Measurements from ENCODE around the gene HNRNPAB.

Gene HNRNPAB

DNA sequence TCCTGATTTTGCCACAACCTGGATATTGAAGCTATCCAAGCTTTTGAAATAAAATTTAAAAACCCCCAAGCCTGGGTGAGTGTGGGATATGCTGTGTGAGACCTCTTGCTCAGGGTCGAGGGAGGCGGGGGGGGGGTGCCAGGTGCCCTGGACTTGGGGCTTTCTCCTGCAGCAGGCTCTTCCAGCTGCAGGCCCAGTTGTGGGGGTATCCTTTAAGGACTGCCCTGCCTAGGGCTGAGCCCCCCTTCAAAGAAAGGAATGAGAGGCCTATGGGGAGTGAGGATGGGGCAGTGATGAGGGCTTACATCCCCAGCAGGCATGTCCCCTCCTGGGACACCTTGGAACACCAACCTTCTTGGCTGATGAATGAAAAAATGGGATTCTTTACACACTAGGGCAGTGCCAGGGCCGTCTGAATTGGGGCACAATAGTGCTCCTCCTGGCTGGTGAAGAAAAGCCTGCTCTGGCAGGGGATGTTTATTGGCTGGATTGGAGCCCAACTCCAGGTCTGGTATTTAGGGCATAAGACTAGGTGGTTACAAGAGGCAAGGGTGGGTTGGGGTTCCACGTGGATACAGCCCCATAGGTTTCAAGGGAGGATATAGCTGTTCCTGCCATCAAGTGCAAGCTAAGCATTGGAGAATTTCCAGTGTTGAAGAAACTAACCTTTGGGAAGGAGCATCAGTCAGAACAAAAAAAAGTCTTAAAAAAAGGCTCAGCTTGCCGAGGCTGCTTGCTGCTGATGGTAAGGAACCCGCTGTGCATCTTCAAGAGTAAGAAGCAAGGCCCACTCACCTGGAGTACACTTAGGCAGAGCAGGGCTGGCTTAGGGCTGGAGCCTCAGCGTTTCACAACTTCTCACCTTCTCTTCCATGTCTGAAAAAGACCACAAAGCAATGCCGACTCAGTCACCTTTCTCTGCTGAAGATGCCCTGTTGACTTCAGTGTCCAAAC, 7.0 kb downstream of the HNRNPAB start:
- H3K36me3 Mint-ChIP-seq: peaks cover 49 to 76% of the 10 kb centered on the region in 2 donors
- no peak overlapping the region for H3K4me3 Mint-ChIP-seq
- no peaks in the 10 kb centered on the region for H3K27me3 Mint-ChIP-seq
- DNase-seq: no peak
- no peaks in the 10 kb centered on the region for H3K9me3 Mint-ChIP-seq
- ATAC-seq (replicated peaks): no peak
- H3K27ac Mint-ChIP-seq: peak overlapping the region; percentile 85
- H3K4me1 Mint-ChIP-seq: peaks cover 44 to 74% of the 10 kb centered on the region in 2 donors

DNA sequence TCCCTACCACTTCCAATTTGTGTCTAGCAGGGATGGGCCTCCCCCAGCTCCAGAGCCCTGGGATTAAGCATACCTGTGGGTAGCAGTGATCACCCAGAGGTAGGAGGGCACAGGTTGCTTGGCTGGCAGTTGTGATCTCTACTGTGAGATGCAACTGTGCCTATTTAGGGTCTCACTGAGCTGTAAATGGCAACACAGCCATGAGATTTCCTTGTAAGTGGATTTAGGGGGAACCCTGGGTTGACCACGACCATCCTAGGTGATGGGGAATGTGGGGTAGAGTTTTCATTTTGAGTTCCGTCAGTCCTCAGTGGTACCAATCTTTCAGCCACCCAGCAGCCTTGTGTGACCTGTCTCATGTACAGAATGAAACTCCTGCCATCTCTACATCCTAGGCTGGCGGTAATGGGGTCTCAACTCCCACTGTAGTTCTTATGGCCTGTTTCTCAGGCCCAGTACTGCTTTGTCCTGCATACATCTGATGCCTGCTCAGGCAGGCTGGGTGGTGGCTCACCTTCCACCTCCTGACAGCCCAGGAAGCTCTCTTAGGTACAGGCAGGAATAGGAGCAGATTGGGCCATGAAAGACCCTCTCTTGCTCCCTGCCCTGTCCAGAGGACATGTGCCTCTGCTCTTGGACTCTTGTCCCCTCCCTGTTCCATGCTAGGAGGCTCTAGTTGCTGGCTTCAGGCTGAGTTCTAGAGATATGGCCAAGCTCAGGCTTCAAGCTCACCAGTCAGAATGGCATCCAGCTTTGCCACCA, 8.1 kb downstream of the HNRNPAB start:
- H3K36me3 Mint-ChIP-seq: peaks cover 46 to 73% of the 10 kb centered on the region in 2 donors
- peak in 1 of 2 donors; percentile 6 for ATAC-seq (replicated peaks)
- DNase-seq: no peak
- no peaks in the 10 kb centered on the region for H3K9me3 Mint-ChIP-seq
- H3K4me3 Mint-ChIP-seq: no peak overlapping the region
- H3K27me3 Mint-ChIP-seq: no peaks in the 10 kb centered on the region
- peaks cover 40 to 68% of the 10 kb centered on the region in 2 donors for H3K4me1 Mint-ChIP-seq
- H3K27ac Mint-ChIP-seq: peak overlapping the region; percentile 87

DNA sequence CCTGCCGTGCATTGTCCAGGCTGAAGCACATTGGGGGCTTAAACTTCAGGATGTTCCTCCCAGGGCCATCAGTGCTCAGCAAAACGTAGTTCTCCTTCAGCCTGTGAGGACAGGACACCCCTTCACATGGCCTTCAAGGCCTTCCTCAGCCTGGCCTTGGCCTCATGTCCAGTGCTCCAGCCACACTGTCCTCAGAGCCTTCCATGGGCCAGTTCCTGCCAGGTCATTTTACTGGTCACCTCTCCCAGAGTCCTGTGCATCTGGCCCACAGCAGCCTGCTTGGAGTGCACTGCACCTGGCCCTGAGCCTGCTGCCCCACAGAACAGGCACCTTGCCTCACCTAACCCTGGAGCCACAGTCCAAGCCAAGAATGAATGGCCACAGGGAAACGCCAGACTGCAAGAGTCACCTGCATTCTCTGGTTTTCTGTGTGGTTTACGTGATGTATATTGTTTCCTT, 8.7 kb downstream of the HNRNPAB start:
- no peaks in the 10 kb centered on the region for H3K9me3 Mint-ChIP-seq
- no peaks in the 10 kb centered on the region for H3K27me3 Mint-ChIP-seq
- peak in 1 of 2 donors; percentile 6 for ATAC-seq (replicated peaks)
- DNase-seq: no peak
- peaks cover 44 to 71% of the 10 kb centered on the region in 2 donors for H3K36me3 Mint-ChIP-seq
- H3K4me3 Mint-ChIP-seq: no peak overlapping the region
- peak overlapping the region; percentile 87 for H3K27ac Mint-ChIP-seq
- H3K4me1 Mint-ChIP-seq: peaks cover 37 to 62% of the 10 kb centered on the region in 2 donors

DNA sequence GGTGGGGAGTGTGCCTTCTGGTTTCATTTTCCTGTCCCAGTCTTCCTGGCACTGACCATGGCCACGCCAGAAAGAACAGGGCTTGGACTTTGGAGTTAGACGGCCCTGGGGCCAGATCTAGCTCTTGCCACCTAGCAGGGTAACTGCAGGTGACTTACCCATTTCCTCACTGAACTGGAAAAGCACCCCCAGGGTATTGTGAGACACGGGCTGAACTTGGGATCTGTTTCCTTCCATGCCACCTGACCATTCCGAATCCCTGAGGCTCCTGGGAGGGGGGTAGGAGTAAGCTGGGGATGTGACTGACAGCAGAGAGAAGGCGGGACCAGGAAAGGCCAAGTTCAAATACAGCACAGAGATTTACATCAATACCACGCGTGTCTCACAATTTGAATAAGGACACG, 9.4 kb downstream of the HNRNPAB start:
- Mint-ChIP-seq H3K27me3 (no peaks in the 10 kb centered on the region), H3K4me3 (no peak overlapping the region), H3K4me1 (peaks cover 35 to 60% of the 10 kb centered on the region in 2 donors), H3K36me3 (peaks cover 43 to 71% of the 10 kb centered on the region in 2 donors), H3K9me3 (no peaks in the 10 kb centered on the region), H3K27ac (peak overlapping the region; percentile 87)
- no peak for ATAC-seq (replicated peaks)
- no peak for DNase-seq

DNA sequence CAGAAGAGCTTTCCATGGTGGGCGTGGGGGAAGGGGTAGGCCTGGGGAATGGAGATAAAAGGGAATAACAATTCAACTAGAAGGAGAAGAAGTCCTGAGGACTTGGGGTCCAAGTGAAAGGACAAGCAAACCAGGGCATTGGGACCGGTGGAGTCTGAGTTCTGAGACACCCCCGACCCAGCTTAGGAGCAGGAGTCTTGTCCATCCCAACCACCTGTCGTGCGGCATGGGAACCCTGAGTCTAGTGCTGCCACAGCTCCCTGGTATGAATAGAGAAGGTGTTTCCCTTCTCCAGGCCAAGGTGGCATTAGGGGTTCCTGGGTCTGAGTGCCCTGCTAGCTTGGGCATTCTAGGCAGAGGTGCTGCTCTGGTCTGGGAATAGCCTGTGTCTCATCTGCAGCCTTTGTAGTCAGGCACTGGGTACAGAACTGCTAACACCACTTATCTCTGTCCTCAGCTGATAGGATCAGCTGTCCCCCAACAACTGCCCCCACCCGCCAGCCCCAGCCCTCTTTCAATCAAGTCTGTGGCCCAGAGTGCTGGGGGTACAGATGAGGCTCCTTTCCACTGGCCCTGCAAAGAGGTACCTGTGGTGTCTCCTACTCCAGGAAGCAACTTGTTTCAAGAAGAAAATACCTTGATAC, 9.9 kb downstream of the HNRNPAB start:
- H3K4me3 Mint-ChIP-seq: no peak overlapping the region
- peaks cover 42 to 71% of the 10 kb centered on the region in 2 donors for H3K36me3 Mint-ChIP-seq
- H3K27ac Mint-ChIP-seq: peak overlapping the region; percentile 87
- ATAC-seq (replicated peaks) (no peak), DNase-seq (no peak)
- no peaks in the 10 kb centered on the region for H3K9me3 Mint-ChIP-seq
- peaks cover 32 to 55% of the 10 kb centered on the region in 2 donors for H3K4me1 Mint-ChIP-seq
- H3K27me3 Mint-ChIP-seq: no peaks in the 10 kb centered on the region

DNA sequence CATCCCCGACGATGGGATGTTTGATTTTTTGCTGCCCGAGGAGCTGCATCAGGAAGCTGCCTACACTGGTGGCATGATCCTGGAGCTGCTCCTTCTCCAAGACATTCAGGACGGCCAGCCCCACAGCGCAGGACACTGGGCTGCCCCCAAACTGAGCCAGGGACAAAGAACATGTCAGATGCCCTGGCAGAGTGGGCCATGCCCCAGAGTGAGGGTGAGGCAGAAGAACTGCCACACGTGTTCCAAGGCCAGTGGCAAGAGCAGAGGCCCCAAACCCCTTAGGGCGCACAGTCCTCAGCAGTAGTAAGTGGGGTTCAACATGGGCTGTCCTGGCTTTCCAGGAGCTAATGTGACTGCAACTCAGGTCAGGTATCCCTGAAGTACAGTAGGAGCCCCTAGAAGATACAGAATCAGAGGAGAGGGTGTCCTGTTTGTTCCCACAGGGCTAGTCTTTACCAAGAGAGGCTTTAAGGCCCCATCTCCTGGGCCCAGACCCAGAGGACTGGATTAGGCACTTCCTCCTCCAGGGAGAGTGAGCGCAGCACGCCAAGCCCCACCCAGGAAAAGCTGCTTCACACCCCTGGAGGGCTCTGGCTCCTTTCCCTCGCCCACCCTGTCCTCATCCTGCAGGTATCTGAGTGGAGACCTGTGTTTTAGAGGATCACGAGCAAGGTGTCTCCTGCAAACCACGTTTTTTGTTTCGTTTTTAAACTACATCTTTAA, 11.1 kb downstream of the HNRNPAB start:
- Mint-ChIP-seq H3K27ac (peak overlapping the region; percentile 82), H3K27me3 (no peaks in the 10 kb centered on the region), H3K4me3 (no peak overlapping the region), H3K9me3 (no peaks in the 10 kb centered on the region), H3K4me1 (peaks cover 24 to 44% of the 10 kb centered on the region in 2 donors), H3K36me3 (peaks cover 43 to 68% of the 10 kb centered on the region in 2 donors)
- ATAC-seq (replicated peaks) (no peak), DNase-seq (no peak)

DNA sequence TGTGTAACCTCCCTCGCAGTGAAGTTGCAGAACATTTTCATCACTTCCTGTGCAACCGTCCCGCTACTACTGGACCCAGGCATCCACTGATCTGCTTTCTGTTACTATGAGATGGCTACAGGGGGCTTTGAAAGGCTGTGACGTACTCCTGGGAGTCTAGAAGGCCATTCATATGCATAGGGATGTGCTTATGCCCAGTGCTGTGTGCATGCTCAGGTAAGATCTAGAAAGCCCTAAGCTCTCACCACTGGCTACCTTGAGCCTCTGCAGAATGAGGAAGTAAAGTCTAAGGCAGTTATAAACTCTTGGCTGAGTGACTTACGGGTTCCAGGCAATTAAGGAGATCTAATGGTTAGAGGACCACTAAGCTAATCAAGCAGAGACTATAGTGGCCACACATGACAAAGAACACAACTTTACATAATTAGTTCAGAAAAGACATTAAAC, 11.8 kb downstream of the HNRNPAB start:
- no peak overlapping the region for H3K4me3 Mint-ChIP-seq
- H3K27ac Mint-ChIP-seq: peak overlapping the region; percentile 15
- peaks cover 26 to 44% of the 10 kb centered on the region in 2 donors for H3K4me1 Mint-ChIP-seq
- H3K27me3 Mint-ChIP-seq: no peaks in the 10 kb centered on the region
- no peak for DNase-seq
- peaks cover 43 to 66% of the 10 kb centered on the region in 2 donors for H3K36me3 Mint-ChIP-seq
- H3K9me3 Mint-ChIP-seq: no peaks in the 10 kb centered on the region
- peak; percentile 20 to 26 for ATAC-seq (replicated peaks)

DNA sequence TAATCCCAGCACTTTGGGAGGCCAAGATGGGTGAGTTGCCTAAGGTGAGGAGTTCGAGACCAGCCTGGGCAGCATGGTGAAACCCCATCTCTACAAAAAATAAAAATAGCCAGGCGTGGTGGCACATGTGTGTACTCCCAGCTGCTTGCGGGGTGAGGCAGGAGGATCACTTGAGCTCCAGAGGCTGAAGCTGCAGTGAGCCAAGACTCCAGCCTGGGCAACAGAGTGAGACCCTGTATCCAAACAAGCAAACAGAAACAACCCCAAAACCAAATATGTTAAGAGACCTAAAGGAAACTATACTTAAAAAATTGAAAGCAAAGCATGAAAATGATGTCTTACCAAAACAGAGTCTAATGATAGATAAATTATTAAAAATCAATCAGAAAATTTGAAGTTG, 12.4 kb downstream of the HNRNPAB start:
- Mint-ChIP-seq H3K4me3 (no peak overlapping the region), H3K9me3 (no peaks in the 10 kb centered on the region), H3K36me3 (peaks cover 44 to 67% of the 10 kb centered on the region in 2 donors), H3K27me3 (no peaks in the 10 kb centered on the region), H3K27ac (peak overlapping the region; percentile 90), H3K4me1 (peaks cover 30 to 46% of the 10 kb centered on the region in 2 donors)
- no peak for ATAC-seq (replicated peaks)
- DNase-seq: no peak

DNA sequence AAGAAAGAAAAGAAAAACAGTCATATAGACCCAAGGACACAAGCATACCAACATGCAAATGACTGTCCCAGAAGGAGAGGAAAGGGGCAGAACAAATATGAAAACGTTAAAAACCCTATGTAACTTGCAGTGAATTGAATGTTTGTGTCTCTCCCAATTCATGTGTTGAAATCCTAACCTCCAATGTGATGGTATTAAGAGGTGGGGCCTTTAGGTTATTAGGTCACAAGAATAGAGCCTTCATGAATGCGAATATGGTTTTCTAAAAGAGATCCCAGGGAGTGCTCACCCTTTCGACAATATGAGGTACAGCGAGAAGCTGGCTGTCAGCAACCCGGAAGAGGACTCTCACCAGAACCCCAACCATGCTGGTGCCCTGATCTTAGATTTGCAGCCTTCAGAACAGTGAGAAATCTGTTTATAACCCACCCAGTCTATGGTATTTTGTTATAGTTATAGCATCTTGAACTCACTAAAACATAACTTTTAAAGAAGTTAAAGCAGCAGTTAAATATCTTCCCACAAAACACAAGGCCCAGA, 14.0 kb downstream of the HNRNPAB start:
- DNase-seq (no peak), ATAC-seq (replicated peaks) (no peak)
- Mint-ChIP-seq H3K4me3 (no peak overlapping the region), H3K36me3 (peaks cover 46 to 64% of the 10 kb centered on the region in 2 donors), H3K9me3 (no peaks in the 10 kb centered on the region), H3K27ac (no peak overlapping the region), H3K27me3 (no peaks in the 10 kb centered on the region), H3K4me1 (peaks cover 29 to 49% of the 10 kb centered on the region in 2 donors)

DNA sequence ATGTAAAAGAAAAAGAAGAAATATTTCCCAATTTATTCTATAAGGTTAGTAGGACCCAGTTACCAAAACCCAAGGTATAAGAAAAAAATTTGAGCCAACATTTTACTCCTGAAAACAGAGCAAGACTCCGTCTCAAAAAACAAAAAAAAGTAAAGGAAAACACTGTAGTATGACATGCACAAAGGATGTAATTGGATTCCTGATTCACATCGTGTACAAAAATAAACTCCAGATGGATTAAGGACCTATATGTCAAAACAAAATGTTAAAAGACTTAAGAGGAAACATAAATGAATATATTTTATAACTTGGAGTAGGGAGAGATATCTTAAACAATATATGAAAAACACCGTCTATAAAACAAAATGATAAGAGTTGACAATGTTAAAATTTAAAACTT, 14.5 kb downstream of the HNRNPAB start:
- H3K4me3 Mint-ChIP-seq: no peak overlapping the region

DNA sequence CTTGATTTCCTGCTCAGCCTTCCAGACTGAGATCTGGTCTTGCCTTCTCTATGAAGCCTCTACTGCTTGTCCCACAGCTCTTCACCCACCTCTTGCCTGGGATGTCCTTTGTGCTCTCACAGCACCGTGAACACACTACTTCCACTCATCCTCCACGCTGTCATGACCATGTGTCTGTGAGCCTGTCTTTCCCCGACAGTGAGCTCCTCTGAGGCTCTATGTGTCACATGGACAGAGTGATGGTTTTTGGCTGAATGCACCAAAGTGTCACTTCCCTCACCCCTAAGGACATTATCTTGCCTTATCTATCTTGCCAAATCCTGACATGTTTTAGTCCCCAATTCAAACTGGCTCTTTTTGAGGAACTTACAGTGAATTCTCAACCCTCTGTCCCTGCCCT, 16.9 kb downstream of the HNRNPAB start:
- Mint-ChIP-seq H3K27me3 (no peaks in the 10 kb centered on the region), H3K4me3 (no peak overlapping the region), H3K27ac (peak overlapping the region; percentile 48), H3K4me1 (peaks cover 23 to 30% of the 10 kb centered on the region in 2 donors), H3K9me3 (no peaks in the 10 kb centered on the region), H3K36me3 (peaks cover 49 to 66% of the 10 kb centered on the region in 2 donors)
- DNase-seq (no peak), ATAC-seq (replicated peaks) (peak; percentile 35 to 49)

More for the DNA sequence above, 14.5 kb downstream of the HNRNPAB start:
- peaks cover 29 to 44% of the 10 kb centered on the region in 2 donors for H3K4me1 Mint-ChIP-seq
- H3K27ac Mint-ChIP-seq: no peak overlapping the region
- H3K36me3 Mint-ChIP-seq: peaks cover 44 to 63% of the 10 kb centered on the region in 2 donors
- H3K9me3 Mint-ChIP-seq: no peaks in the 10 kb centered on the region
- ATAC-seq (replicated peaks): no peak
- no peaks in the 10 kb centered on the region for H3K27me3 Mint-ChIP-seq
- DNase-seq: no peak

DNA sequence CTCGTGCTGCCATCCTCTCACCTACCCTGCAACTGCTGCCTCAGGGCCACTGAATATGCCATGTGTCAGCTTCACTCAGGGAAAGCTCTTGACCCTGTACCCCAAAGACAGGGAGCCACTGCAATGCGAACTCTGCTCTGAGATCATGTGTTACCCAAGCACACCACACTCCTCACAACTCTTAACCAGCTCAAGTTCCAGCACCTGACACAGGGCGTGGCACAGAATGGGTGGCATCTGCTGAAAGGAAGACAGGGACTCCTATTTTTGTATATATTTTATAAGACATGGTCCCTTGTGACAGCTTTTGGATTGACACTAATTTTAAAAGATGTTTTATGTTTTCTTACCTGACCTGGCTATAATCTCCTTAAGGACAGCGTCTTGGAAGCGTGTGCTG, 17.5 kb downstream of the HNRNPAB start:
- Mint-ChIP-seq H3K27me3 (no peaks in the 10 kb centered on the region), H3K4me1 (peaks cover 21 to 30% of the 10 kb centered on the region in 2 donors), H3K4me3 (no peak overlapping the region), H3K9me3 (no peaks in the 10 kb centered on the region), H3K36me3 (peaks cover 48 to 66% of the 10 kb centered on the region in 2 donors), H3K27ac (peak overlapping the region; percentile 48)
- DNase-seq (no peak), ATAC-seq (replicated peaks) (peak in 1 of 2 donors; percentile 8)

DNA sequence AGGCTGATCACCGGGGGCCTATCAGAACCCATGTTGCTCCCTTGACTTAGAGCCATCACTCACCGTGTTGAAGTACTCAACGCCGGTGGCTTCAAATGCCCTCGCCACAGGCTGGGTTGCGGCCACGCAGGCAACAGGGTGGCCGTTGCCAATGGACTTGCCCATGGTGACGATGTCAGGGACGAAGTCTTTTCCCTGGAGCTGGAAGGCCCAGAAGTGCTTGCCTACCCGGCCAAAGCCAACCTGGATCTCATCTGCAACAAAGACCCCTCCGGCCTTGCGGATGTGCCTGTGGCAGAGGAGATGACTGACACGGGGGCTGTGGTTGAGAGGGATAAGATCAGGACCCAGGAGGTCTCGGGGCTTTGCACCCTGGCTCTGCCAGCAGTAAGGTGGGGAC, 18.0 kb downstream of the HNRNPAB start:
- Mint-ChIP-seq H3K36me3 (peaks cover 52 to 70% of the 10 kb centered on the region in 2 donors), H3K27ac (peak overlapping the region; percentile 7), H3K27me3 (no peaks in the 10 kb centered on the region), H3K4me3 (no peak overlapping the region), H3K4me1 (peaks cover 23 to 35% of the 10 kb centered on the region in 2 donors), H3K9me3 (peaks cover 0 to under 1% of the 10 kb centered on the region in 2 donors)
- ATAC-seq (replicated peaks) (peak in 1 of 2 donors; percentile 16), DNase-seq (no peak)
